HepG2 (cell line): ENCODE data around the gene PIP4K2C. TPM values are rescaled to one million over a fixed set of nuclear protein-coding genes. Genes with fewer than 3 reads are reported as not detected.
A peak's percentile ranks its signal among the peaks of the same experiment; 100 is the strongest.

Experiments used
- ARNT ChIP-seq: fragments of 450-650 bp; IDR thresholded peaks from 2 replicates; pipeline ENCODE4 v1.6.1; 2017
- FOXK2 ChIP-seq: fragments of 450-650 bp; IDR thresholded peaks from 2 replicates; pipeline ENCODE4 v1.6.1; 2016
- IRF9 ChIP-seq: sonication (generic); formaldehyde crosslinking; IDR thresholded peaks from 2 replicates; pipeline ENCODE4 v1.8.0; 2022; ENCODE audit warnings: missing genetic modification reagents, mild to moderate bottlenecking, borderline replicate concordance
- JARID2 ChIP-seq: sonication (generic); formaldehyde crosslinking; IDR thresholded peaks from 2 replicates; pipeline ENCODE4 v1.8.1; 2023; ENCODE audit warnings: missing genetic modification reagents, inconsistent platforms; ENCODE audit not compliant: insufficient replicate concordance
- LBX2 ChIP-seq: sonication (generic); formaldehyde crosslinking; IDR thresholded peaks from 2 replicates; pipeline ENCODE4 v1.5.0; 2020; ENCODE audit warnings: missing genetic modification reagents, mild to moderate bottlenecking, borderline replicate concordance
- MED1 ChIP-seq: sonication (generic); formaldehyde crosslinking; IDR thresholded peaks from 2 replicates; pipeline ENCODE4 v1.4.0; 2020; ENCODE audit warnings: missing genetic modification reagents
- MTERF4 ChIP-seq: sonication (generic); formaldehyde crosslinking; IDR thresholded peaks from 2 replicates; pipeline ENCODE4 v1.8.0; 2023; ENCODE audit warnings: mild to moderate bottlenecking, missing genetic modification reagents
- NFAT5 ChIP-seq: sonication (generic); formaldehyde crosslinking; IDR thresholded peaks from 2 replicates; pipeline ENCODE4 v1.4.0; 2020; ENCODE audit warnings: missing genetic modification reagents
- NPAS2 ChIP-seq: sonication (generic); formaldehyde crosslinking; IDR thresholded peaks from 2 replicates; pipeline ENCODE4 v1.8.0; 2022; ENCODE audit warnings: mild to moderate bottlenecking, missing genetic modification reagents, borderline replicate concordance
- PHB2 ChIP-seq: fragments of 450-650 bp; IDR thresholded peaks from 2 replicates; pipeline ENCODE4 v1.6.1; 2018; ENCODE audit not compliant: partially characterized antibody
- THRA ChIP-seq: sonication (generic); formaldehyde crosslinking; IDR thresholded peaks from 2 replicates; pipeline ENCODE4 v1.4.0; 2020; ENCODE audit warnings: missing genetic modification reagents, borderline replicate concordance
- ZBTB39 ChIP-seq: sonication (generic); formaldehyde crosslinking; IDR thresholded peaks from 2 replicates; pipeline ENCODE4 v1.5.0; 2020; ENCODE audit warnings: missing genetic modification reagents
- ZNF251 ChIP-seq: sonication (generic); formaldehyde crosslinking; IDR thresholded peaks from 2 replicates; pipeline ENCODE4 v1.9.0; 2021; ENCODE audit warnings: mild to moderate bottlenecking, missing genetic modification reagents
- ZNF724P ChIP-seq: sonication (generic); formaldehyde crosslinking; IDR thresholded peaks from 2 replicates; pipeline ENCODE4 v1.8.0; 2022; ENCODE audit warnings: missing genetic modification reagents, borderline replicate concordance
- ZNF740 ChIP-seq: sonication (generic); formaldehyde crosslinking; IDR thresholded peaks from 2 replicates; pipeline ENCODE4 v1.4.0; 2020; ENCODE audit warnings: missing genetic modification reagents
- ZNF747 ChIP-seq: sonication (generic); formaldehyde crosslinking; IDR thresholded peaks from 2 replicates; pipeline ENCODE4 v1.8.1; 2023; ENCODE audit warnings: missing genetic modification reagents, mild to moderate bottlenecking, borderline replicate concordance
- ZZZ3 ChIP-seq: sonication (generic); formaldehyde crosslinking; IDR thresholded peaks from 2 replicates; pipeline ENCODE4 v1.4.0; 2020; ENCODE audit warnings: missing genetic modification reagents, mild to moderate bottlenecking, borderline replicate concordance
- polyA plus RNA-seq, 8 experiments: library from polyadenylated mRNA; depleted of rRNA in 3 of 8; stranded (reverse) in 7 of 8; unstranded in 1 of 8; fragments of >200 nt; fragmentation: Illumina TruSeq in 4 of 8; extraction: Trizol in 4 of 8; gene quantifications; 2 replicates each; pipeline versions ENCODE4 v1.2.1 to v1.2.3, GENCODE V29; 2011 to 2016; ENCODE audit warnings: low read depth in 4 of 8, missing spikeins in 1 of 8, mixed read lengths in 1 of 8; ENCODE audit not compliant: insufficient read depth in 1 of 8
- total RNA-seq, 5 experiments: library from RNA; depleted of rRNA; stranded (reverse); fragments of >200 nt; fragmentation: Illumina TruSeq; extraction: Trizol; gene quantifications; 2 replicates each; pipeline ENCODE4 v1.2.3, GENCODE V29; 2016; ENCODE audit warnings: low read depth in 1 of 5

Gene PIP4K2C
- total and polyA plus RNA-seq, 2 of the 13 experiments (the other 11 are each of a cell fraction or from before 2014, with no cell fraction given): 23.3 to 26.4 TPM

- TF ChIP-seq ZBTB39 (CRISPR knock-in tag) (no peak), LBX2 (CRISPR knock-in tag) (no peak), PHB2 (no peak), ZNF740 (CRISPR knock-in tag) (no peak), MTERF4 (no peak), IRF9 (CRISPR knock-in tag) (no peak), ZNF251 (CRISPR knock-in tag) (no peak), ZZZ3 (CRISPR knock-in tag) (peak; percentile 71; the same call in 1 of the 2 replicates), ZNF724P (CRISPR knock-in tag) (no peak), FOXK2 (no peak), NPAS2 (CRISPR knock-in tag) (no peak), ZNF747 (CRISPR knock-in tag) (no peak), ARNT (no peak), MED1 (CRISPR knock-in tag) (no peak), JARID2 (CRISPR knock-in tag) (no peak), NFAT5 (no peak), THRA (CRISPR knock-in tag) (no peak)
Observed at GRCh38 chr12:57546438-57547287, 44.3 kb upstream of the PIP4K2C start, which contains the start of gene DCTN2 (continued).
